SU-DHL-6 (cell line): Measurements from ENCODE around the gene REPS1.

Source experiments
- CTCF ChIP-seq: fragments of 200-600 bp; sonication (generic); IDR thresholded peaks from one replicate; pipeline ENCODE4 v1.5.1; 2017; ENCODE audit warnings: antibody characterized with exemption, mild to moderate bottlenecking, low read length, moderate library complexity; ENCODE audit not compliant: insufficient read depth, poor library complexity, severe bottlenecking
- EZH2phosphoT487 ChIP-seq: fragments of 200-600 bp; sonication (generic), shearing (Covaris generic); conservative IDR thresholded peaks from 2 replicates; pipeline ENCODE4 v1.6.1; 2018; ENCODE audit warnings: mild to moderate bottlenecking, antibody characterized with exemption, low read length, moderate library complexity, mixed read lengths

DNA sequence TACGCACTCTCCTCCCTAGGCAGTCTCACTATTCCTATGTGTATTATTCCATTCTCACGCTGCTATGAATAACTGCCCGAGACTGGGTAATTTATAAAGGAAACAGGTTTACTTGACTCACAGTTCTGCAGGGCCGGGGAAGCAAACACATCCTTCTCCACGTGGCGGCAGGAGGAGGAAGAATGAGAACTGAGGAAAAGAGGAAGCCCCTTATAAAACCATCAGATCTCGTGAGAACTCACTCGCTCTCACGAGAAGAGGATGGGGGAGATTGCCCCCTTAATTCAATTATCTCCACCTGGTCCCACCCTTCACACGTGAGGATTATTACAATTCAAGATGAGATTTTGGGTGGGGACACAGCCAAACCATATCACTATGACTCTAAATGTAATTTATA, 130.3 kb downstream of the REPS1 start:
- TF ChIP-seq CTCF = no peak
- TF ChIP-seq EZH2phosphoT487 = no peak
